NOMO-1 treated with DMSO at 0.1 percent for 48 hours (cell line): ENCODE results near the gene TNFRSF13B.
"Not testable (repeated sequence)": the region's sequence is repeated elsewhere in the genome, so short reads cannot be mapped to it uniquely, and the experiment has no call there.

Experiments used
- DNase-seq: peaks from one replicate; lab custom pipeline; 2025; ENCODE audit not compliant: unreplicated experiment; lab: John Stamatoyannopoulos, UW

TNFRSF13B gene

DNA sequence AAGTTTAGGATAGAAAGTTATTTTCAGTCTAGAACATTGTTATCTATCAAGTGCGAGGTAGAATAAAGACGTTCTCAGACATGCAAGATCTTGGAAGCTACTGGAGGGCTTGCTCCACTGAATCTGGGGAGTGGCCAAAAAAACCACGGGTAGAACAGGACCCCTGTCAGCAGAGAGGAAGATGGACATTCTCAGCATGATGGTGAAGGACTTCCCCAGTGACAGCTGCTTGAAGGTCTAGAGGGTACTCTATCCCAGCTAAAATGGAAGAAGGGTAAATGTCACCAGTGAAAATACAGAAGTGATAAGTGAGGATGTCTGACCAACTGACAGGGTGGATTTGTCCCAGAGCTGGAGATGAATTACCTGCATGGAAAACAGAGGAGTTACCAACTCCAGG is 10.1 kb downstream of the TNFRSF13B start:
- DNase-seq: no peak

DNA sequence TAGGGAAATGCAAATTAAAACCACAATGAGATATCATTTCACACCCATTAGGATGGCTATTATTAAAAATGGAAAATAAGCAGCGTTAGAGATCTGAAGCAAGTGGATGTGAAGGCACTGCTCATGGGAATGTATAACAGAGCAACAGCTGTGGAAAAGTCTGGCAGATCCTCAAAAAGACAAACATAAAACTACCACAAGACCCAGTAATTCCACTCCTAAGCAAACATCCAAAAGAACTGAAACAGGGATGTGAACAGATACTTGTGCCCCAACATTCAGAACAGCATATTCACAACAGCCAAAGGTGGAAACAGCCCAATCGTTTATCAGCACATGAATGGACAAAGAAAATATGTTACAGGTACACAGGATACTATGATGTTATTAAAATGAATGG is 10.9 kb downstream of the TNFRSF13B start:
- not testable (repeated sequence) for DNase-seq

DNA sequence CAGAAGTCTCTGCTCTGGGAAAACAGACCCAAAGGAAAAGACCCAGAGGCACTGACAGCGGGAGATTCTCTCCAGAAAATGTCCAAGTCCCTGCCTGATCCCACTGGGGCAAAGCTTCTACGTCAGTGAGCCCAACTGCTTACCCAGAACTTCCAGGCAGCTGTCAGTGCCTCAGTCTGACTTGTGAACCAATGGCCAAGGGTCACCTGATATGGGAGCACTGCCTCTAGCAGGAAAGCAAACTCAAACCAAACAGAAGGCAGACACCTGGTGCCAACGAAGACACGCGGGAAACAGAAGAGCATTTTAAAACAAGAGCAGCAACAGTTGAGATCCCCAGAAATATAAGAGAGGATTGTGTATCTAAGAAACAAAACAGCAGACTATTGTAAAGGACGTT is 16.9 kb downstream of the TNFRSF13B start:
- not testable (repeated sequence) for DNase-seq

DNA sequence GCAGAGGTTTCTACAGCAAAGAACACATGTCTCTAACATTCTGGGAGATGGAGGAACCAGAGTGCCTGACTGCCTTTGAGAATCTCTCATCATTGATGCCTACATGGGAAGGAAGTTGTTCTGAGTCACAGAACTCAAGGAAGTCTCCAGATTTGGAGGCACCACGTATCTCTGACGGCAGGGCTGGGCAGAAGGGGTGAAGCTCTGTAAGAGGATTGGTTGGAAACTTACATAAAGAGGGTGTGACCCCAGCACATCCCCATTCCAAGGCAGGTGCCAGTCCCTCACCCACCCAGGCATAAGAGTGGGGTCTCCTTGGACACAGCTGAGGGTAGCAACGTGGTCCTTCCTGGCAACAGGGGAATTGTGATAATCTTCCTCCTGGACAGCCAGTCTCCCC is 17.4 kb downstream of the TNFRSF13B start:
- DNase-seq: no peak

DNA sequence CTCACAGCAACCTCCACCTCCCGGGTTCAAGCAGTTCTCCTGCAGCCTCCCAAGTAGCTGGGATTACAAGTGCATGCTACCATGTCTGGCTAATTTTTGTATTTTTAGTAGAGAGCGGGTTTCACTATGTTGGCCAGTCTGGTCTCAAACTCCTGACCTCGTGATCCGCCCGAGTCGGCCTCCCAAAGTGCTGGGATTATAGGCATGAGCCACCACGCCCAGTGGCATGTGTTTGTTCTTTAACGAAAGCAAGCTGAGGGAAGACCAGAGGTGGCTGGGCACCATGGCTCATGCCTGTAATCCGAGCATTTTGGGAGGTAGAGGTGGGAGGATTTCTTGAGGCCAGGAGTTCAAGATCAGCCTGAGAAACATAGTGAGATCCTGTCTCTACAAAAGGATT is 18.1 kb downstream of the TNFRSF13B start:
- no peak for DNase-seq

DNA sequence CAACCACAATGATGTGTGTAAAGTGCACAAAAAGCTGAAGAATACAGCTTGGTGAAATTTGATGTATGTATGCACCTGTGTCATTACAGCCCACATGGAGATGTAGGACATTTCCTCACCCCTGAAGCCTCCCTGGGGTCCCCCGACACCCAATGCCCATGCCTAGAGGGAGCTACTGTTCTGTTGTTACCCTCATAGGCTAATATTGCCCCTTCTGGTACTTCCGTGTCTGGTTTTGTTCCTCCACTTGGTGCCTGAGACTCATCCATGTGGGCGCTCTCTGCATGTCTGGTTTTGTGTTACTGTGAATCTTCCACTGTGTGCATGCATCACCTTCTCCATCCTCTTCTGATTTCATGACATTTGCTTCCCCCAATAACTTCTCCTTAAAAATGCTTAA is 18.6 kb downstream of the TNFRSF13B start:
- no peak for DNase-seq

DNA sequence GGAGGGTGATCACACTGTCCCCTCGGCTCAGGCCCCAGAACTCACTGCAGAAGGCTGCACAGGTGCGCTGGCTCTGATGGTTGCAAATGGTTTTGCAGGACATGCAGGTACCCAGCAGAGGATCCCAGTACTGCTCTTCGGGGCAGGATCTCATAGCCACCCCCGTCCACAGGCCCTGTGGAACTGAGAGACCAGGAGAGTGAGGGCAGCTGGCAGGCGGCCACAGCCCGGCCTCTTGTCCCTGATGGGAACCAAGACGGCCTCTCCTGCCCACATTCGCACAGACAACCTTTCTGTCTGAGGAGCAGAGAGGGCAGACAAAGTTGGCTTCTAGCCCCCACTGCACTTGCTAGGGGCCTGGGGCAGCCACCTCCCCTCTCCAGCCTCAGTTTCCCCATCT is 19.5 kb downstream of the TNFRSF13B start:
- no peak for DNase-seq

DNA sequence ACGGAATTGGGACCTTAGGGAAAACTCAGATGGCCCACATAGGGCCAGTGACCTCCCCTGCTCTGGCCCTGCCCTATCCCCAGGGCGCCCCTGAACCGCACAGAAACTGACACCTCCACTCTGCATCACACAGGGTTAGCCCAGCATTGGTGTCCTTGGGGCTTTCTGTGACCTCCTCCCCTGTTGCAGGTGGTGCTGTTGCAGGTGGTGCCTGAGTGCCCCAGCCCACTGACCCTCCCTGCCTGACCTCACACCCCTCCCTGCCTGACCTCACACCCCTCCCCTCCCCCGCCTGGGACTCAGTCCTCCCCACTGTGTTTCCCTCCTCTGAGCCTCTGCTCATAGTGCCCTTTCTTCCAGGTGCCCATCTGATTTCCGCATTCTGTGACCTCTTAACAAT is 21.4 kb downstream of the TNFRSF13B start:
- DNase-seq: no peak

DNA sequence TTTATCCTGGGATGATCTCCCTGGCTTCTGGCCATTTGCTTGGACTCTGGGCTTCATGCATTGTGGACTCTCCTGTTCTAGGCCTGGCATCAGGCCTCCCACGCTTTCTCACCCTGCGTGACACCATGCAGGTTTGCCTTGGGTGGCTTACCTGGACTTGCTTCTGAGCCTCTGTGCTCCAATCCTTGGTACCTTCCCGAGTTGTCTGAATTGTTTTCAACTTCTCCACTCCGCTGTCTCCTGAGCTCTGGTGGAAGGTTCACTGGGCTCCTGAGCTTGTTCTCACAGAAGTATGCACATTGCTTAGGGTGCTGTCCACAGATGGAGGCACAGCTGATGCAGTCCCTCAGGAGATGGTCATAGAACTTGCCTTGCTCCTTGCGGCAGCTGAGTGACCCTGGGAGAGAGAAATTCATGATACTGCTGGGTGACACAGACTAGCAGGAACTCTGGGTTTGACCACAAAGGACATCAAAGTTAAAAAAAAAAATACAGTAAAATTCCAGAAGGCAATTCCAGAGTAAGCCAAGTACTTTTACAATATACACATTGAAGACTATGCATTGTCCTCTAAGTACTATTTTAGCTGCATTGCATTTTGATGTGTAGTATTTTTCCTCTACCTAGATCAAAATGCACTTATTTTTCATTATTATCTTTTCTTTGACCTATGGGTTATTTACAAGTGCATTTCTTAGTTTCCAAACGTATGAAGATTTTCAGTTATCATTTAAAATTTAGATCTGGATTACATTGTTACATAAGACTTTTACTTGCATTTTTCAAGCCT is 23.1 kb downstream of the TNFRSF13B start:
- no peak for DNase-seq

DNA sequence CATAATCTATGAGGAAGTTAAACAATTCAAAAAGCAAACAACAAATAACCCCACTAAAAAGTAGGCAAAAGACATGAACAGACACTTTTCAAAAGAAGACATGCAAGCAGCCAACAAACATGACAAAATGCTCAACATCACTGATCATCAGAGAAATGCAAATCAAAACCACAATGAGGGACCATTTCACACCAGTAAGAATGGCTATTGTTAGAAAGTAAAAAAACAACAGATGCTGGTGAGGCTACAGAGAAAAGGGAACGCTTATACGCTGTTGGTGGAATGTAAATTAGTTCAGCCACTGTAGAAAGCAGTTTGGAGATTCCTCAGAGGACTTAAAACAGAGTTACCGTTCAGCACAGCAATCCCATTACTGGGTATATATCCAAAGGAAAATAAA is 24.4 kb downstream of the TNFRSF13B start:
- no peak for DNase-seq

DNA sequence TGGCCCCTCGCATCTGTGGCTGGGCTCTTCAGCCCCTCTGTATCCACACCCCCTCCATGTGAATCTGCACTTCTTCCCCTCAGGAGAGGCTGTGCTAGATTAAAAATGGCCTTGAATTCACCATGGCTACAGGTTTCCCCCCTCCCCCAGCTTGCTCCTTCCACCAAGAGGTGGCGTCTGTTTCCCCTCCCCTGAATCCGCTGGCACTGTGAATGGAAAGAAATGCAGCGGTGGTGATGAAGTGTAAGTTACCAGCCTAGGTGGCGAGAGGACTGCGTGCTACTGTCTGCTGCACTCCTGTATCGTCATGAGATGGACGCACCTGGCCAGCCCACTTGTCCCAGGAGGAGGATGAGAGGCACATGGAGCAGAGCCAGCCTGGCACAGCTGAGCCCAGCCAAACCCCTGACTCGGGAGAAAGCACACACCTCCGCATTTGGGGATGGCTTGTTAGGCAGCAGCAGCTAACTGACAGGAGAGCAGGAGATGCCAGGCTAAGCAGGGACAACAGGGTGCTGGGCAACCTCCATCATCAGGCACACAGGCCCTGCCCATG is 26.2 kb downstream of the TNFRSF13B start:
- DNase-seq: no peak

DNA sequence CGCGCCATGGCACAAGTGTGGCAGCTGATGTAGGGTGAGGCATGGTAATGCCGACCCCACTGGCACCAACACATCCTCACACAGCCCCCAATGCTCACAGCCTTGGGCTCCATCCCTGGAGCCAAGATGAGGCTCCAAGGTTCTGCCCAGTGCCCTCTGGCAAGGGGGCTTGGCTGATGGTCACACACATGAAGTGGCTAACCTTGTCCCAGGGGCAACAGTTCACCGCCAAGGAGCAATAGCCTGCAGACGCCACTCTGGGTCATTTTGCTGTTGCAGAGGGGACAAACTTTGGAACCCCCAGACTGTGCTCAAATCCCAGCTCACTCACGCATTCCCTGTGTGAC is 26.8 kb downstream of the TNFRSF13B start:
- DNase-seq: no peak

DNA sequence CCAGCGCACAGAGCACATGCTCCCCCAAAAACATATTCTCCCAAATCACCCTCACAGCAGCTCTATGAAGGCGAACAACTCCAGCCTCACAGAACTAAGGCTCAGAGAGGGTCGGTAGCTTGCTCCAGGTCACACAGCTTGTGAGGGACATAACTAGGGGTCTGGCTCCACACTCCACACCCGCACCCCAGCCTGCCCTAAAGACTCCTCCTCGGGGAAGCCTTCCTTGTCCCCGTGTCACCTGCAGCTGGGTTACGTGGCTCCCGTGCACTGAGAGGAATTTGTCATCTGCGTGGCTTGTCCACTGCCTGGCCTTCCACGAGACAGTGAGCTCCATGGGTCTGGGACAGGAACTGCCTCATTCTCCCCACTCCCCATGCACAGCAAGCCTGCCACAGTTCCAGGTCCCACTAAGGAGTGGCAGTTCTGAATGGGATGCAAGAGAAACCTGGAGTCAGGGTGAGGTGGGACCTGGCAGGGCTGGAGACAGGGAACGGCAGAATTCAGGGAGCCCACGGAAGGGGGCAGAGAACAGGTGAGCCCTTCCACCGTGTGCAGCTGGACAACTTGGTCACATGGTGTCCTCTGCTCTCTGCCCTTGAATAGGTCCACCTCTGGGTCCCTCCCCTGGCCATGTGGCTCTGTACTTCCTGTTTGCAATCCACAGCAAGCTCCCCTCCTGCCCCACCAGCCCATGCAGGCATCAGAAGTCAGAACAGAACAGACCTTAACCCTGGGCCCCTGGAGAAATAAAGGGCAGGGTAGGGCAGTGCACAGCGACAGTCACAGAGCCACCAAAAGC is 27.4 kb downstream of the TNFRSF13B start:
- no peak for DNase-seq

DNA sequence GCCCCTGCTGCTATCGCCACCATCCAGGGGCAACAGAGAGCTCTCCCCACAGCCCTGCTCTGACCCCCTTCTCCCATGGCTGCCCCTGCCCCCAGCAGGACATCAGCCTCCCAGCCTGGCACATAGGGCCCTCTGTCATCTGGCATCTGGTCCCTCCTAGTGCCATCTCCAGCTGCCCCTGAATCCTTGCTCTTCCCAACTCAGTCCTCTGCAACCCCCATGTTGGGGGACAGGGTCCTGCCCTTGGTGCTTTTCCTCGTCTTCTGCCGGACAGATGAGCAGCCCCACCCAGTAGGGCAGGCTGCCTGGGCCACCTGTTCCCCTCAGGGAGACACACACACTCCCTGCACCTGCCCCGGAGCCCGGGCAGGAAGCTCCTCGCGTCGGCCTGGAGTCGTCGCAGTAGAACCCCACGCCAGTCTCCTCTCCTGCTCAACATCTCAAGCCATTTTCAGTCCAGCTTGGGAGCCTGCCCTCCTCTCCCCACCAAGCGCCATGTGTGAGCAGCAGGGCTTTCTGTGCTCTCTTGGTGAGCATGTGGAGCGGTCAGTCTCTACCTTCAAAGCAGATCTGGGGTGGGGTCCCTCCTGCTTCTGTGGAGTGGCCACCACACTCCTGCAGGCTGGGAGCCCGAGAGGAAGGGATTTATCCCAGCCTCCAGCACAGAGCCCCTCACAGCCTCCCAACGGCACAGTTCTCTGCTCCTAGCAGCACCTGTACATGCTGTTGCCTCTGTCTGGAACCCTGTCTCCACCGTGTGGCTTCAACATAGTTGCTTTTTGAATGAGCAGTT is 28.2 kb downstream of the TNFRSF13B start:
- no peak for DNase-seq

DNA sequence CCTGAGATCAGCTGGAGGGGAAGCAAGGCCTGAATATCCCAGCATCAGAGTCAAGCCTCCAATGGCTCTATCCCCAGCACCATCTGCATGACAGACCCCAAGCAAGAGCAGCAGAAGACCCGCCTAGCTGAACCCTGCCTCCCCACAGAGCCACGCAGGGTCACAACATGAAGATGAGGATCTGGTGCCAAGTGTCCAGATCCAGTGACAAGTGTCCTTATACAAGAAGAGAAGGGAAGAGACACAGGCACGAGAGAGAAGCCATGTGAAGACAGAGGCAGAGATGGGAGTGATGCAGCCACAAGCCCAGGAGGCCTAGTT is 28.9 kb downstream of the TNFRSF13B start:
- DNase-seq: no peak

DNA sequence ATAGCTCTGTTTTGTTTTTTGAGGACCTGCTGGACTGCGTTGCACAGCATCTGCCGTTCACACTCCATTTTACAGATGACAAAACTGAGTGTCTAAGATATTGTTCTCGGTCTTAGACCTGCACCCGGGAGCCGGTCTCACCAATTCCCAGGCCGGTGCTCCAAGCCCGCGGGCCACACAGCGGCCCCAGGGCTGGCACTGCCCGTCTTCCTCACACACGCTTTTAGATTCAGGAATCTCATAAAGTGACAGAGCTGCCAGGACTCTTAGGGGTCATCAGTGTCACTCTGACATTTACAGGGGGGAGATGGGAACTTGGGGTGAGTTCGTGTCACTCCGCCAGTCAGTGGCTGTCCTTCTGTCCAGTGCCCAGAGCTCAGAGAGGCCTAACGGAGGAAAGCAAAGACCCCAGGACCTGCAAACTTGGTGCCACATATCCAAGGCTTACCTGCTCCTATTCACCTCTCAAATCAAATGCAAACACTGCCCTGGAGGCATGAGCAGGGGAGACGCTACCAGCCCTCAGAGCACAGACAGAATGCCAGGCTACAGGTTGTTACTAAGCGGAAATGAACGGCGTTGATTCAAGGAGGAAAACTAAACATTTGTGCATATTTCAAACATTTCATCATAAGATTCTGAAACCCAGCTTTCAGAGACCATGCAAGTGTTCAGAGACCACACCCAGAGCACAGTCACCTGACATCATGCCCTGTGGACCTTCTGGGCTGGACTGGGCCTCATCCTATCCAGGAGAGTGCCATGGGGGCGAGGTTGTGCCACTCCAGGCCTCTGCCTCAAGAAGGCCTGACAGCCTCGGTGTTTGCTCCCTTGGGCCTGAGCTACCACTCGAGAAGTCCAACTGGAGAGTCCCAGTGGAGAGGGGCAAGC is 29.5 kb downstream of the TNFRSF13B start:
- DNase-seq: no peak

DNA sequence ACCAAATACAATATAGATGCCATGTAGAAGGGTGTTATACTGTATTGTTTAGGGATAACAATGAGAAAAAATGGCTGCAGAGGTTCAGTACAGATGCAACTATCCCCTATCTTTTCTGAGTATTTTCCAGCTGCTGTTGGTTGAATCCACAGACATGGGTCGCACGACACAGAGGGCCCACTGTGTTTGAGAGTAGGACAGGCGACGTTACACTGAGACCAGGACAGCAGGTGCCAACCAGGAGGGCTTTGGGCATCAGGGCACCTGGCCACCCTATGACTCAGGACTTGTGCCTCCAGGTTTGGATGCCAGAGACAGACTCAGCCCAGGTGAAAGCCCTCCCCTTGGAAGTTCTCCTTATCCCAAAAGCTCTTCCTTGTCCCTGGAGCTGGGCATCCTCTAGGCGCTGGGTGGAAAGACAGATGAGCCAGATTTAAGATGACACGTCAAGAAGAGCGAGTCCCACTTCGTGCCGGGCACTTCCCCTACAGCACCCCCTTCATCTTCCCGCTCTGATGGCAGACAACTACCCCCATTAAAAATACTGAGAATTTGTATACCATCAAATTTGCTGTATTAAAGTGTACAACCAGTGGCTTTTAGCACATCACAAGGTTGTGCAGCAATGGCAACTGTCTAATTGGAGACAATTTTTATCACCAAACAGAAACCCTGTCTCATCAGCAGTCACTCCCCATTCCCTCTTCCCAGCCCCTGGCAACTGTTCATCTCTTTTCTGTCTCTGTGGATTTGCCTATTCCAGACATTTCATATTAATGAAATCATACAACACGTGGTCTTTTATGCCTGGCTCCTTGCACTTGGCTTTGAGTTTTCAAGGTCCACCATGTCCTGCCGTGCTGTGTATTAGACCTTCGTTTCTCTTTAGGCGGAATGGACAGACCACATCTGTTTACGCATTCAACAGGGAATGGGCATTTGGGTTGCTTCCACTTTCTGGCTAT is 30.6 kb downstream of the TNFRSF13B start:
- no peak for DNase-seq

DNA sequence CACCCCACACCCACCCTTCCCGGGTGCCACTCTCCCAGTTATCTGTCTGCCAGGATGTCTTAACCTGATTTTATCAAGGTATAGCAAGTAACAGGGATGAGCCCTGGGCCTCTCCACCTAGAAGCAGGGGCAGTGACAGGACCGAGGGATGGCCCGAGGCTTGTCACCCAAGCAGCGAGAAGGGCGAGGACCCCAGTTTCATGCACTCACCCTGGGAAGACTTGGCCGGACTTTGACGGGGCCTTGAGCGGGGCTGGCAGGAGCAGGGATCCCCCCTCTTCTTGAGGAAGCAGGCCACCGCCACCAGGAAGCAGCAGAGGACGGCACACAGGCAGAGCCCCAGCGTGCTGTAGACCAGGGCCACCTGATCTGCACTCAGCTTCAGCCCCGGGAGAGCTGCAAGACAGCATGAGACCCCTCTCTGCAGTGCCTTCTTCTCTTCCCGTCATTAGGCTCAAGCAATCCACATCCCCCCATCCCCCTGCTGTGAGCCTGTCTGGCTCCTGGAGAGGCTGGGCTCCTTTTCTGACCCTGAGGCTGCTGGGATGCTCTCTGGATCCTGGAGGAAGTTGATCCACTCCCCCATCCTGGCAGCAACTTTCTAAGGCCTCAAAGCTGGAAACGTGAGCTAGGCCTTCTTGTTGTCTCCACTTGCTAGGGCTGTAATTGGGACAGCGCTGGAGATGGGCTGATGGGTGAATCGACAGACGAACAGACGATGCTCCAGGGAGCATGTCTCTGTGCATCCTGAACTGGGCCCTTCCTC is 31.6 kb downstream of the TNFRSF13B start:
- no peak for DNase-seq

DNA sequence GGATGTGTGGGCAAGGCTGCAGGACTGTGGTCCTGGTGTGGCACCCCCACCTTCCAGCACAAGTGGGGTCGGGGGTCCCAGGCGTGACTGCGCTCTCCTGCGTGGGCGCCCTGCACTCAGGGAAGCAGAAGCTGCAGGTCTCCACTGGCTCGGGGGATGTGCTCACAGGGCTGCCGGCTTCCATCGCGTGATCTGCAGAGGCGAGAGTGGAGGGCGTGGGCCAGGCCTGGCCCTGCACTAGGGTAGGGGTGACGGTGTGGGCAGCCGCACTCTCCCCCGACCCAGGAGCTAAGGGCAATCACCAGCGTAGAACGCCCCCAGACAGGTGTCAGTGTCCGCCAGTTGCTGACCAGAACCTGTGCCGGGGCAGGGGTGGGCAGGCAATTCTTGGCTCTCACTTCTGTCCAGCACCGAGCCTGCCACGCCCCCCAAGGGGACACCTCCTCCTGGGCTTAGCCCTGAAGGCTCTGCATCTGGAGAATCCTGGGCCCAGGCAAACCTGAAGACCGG is 32.3 kb downstream of the TNFRSF13B start:
- DNase-seq: no peak
